K562 (cell line): ENCODE results near the gene PDE4A. TPM values are rescaled to one million over a fixed set of nuclear protein-coding genes. Genes with fewer than 3 reads are reported as not detected.
A peak's percentile ranks its signal among the peaks of the same experiment; 100 is the strongest.

Experiments
- ATAC-seq: fragments of 200-7000 bp; cut with Tn5 transposase; 3 replicates; pipeline ENCODE4 v1.9.1; 2020; ENCODE audit warnings: moderate library complexity
- BruUV-seq: library from RNA; stranded (reverse); fragments of 400-500 nt; replicated peaks from 2 replicates; lab custom pipeline; 2021; lab: Mats Ljungman, UMichigan
- CTCF ChIA-PET: fragments of 300-600 bp; formaldehyde crosslinking; extraction: SDS; loops from one replicate; lab custom pipeline; 2021; ENCODE audit warnings: low intra/inter-chr PET ratio; lab: Yijun Ruan, JAX
- POLR2A ChIA-PET: fragments of 300-600, 350-650 bp; sonication (Branson Sonifier 250); formaldehyde crosslinking; extraction: SDS; loops from one replicate; lab custom pipeline; 2021; ENCODE audit warnings: antibody characterized with exemption, inconsistent platforms; lab: Yijun Ruan, JAX
- DNase-seq, 4 experiments: peaks; one replicate each; pipeline versions ENCODE4 v3.0.0 to v3.0.0-alpha.2; 2011 to 2018; ENCODE audit warnings: low spot score in 3 of 4, mixed read lengths in 3 of 4; ENCODE audit errors: extremely low read depth in 1 of 4
- FAIRE-seq: peaks from 2 replicates; lab custom pipeline; 2011; peaks lifted over from hg19 to GRCh38; lab: Jason Lieb, UNC
- H2AFZ ChIP-seq: 2 replicates; pipeline ENCODE4 v1.6.0; 2011; ENCODE audit warnings: low read depth, low read length, control low read depth, inconsistent platforms
- H3K27ac ChIP-seq: fragments of 200-600 bp; 3 replicates; pipeline ENCODE4 v1.8.0; 2011; ENCODE audit warnings: low read depth, mild to moderate bottlenecking, control low read depth, inconsistent platforms, low read length, moderate library complexity, mixed read lengths; ENCODE audit errors: extremely low read depth
- H3K27me3 ChIP-seq, 2 experiments: fragments of 300-600 bp in 1 of 2; 2 replicates in 1 of 2; 3 replicates in 1 of 2; pipeline versions ENCODE4 v1.6.0 to v1.8.0; 2011; ENCODE audit warnings: inconsistent platforms in 2 of 2, low read length in 2 of 2, mild to moderate bottlenecking in 1 of 2, mixed read lengths in 1 of 2, moderate library complexity in 1 of 2; ENCODE audit not compliant: control insufficient read depth in 2 of 2, insufficient read depth in 2 of 2
- H3K36me3 ChIP-seq: fragments of 300-600 bp; 3 replicates; pipeline ENCODE4 v1.8.0; 2011; ENCODE audit warnings: mild to moderate bottlenecking, low read length, inconsistent platforms; ENCODE audit not compliant: control insufficient read depth, insufficient read depth
- H3K4me1 ChIP-seq, 2 experiments: fragments of 200-600 bp in 1 of 2; replicated peaks in 1 of 2; 2 replicates in 1 of 2; 3 replicates in 1 of 2; pipeline versions ENCODE4 v1.5.1 to v1.8.0; 2011; ENCODE audit warnings: inconsistent platforms in 2 of 2, low read length in 2 of 2, mild to moderate bottlenecking in 1 of 2, mixed read lengths in 1 of 2, moderate library complexity in 1 of 2; ENCODE audit not compliant: control insufficient read depth in 2 of 2, insufficient read depth in 2 of 2
- H3K4me2 ChIP-seq: 2 replicates; pipeline ENCODE4 v1.6.1; 2011; ENCODE audit warnings: low read length, control low read depth, inconsistent platforms, mixed read lengths; ENCODE audit not compliant: insufficient read depth
- H3K4me3 ChIP-seq: fragments of 200-600 bp; sonication (generic), shearing (Covaris generic); 2 replicates; pipeline ENCODE4 v1.5.1; 2016; ENCODE audit warnings: control low read depth, inconsistent platforms
- H3K79me2 ChIP-seq: fragments of 200-600 bp; 3 replicates; pipeline ENCODE4 v1.8.0; 2011; ENCODE audit warnings: low read length, inconsistent platforms; ENCODE audit not compliant: control insufficient read depth, insufficient read depth
- H3K9ac ChIP-seq, 2 experiments: 2 replicates each; pipeline versions ENCODE4 v1.6.0 to v1.6.1; 2011; ENCODE audit warnings: low read depth in 2 of 2, low read length in 2 of 2, control low read depth in 1 of 2, inconsistent platforms in 1 of 2, mild to moderate bottlenecking in 1 of 2, mixed read lengths in 1 of 2; ENCODE audit not compliant: insufficient read depth in 1 of 2
- H3K9me1 ChIP-seq: one replicate; pipeline ENCODE4 v1.6.0; 2011; ENCODE audit warnings: inconsistent platforms, mild to moderate bottlenecking, low read length, moderate library complexity; ENCODE audit not compliant: control insufficient read depth, insufficient read depth
- H3K9me3 ChIP-seq: replicated peaks from 2 replicates; pipeline ENCODE4 v1.5.1; 2011; ENCODE audit warnings: low read depth, low read length, inconsistent platforms; ENCODE audit not compliant: control insufficient read depth, insufficient read depth
- H4K20me1 ChIP-seq: replicated peaks from 2 replicates; pipeline ENCODE4 v1.6.1; 2011; ENCODE audit warnings: low read length, inconsistent platforms, mixed read lengths; ENCODE audit not compliant: control insufficient read depth, insufficient read depth
- CBFA2T2 ChIP-seq: fragments of 450-650 bp; conservative IDR thresholded peaks from 2 replicates; pipeline ENCODE4 v1.6.1; 2017; ENCODE audit warnings: mild to moderate bottlenecking
- EWSR1 ChIP-seq: fragments of 450-650 bp; IDR thresholded peaks from 2 replicates; pipeline ENCODE4 v1.6.1; 2018; ENCODE audit warnings: borderline replicate concordance, mild to moderate bottlenecking, low read depth, moderate library complexity; ENCODE audit not compliant: partially characterized antibody
- MLLT1 ChIP-seq, 2 experiments: fragments of 450-650 bp; IDR thresholded peaks; 2 replicates each; pipeline ENCODE4 v1.6.1; 2016
- NFE2 ChIP-seq: IDR thresholded peaks from 2 replicates; pipeline ENCODE4 v1.6.1; 2014; ENCODE audit warnings: antibody characterized with exemption, low read depth
- TAF15 ChIP-seq: fragments of 200-400 bp; formaldehyde crosslinking; IDR thresholded peaks from 2 replicates; pipeline ENCODE4 v1.6.1; 2017; ENCODE audit warnings: mild to moderate bottlenecking, low read depth, low read length, moderate library complexity
- WGBS: fragments of 100-300 bp; shearing (Covaris generic); methylation state at CpG from one replicate; pipeline ENCODE4 v1.1.6; 2016; ENCODE audit warnings: low coverage, mixed read lengths; ENCODE audit not compliant: insufficient coverage; ENCODE audit errors: missing lambda C conversion rate; 5-methylcytosine and 5-hydroxymethylcytosine counted together
- in situ Hi-C: fragments of 300-500 bp; cut with MboI; formaldehyde crosslinking; loops from 4 replicates; pipeline ENCODE4 v1.15.0; 2018; ENCODE audit warnings: inconsistent platforms, mixed read lengths
- intact Hi-C: fragments of 100-400 bp; cut with micrococcal nuclease; formaldehyde crosslinking; loops from 2 replicates; pipeline ENCODE4 v1.14.2; 2022
- polyA plus RNA-seq, 8 experiments: library from polyadenylated mRNA; depleted of rRNA in 4 of 8; stranded (reverse) in 5 of 8; unstranded in 3 of 8; fragments of >200 nt; fragmentation: Nextera tagmentation in 2 of 8; fragmentation: Illumina TruSeq in 1 of 8; extraction: Ambion mirVana in 2 of 8; extraction: Trizol in 1 of 8; gene quantifications; 2 replicates each; pipeline versions ENCODE4 v1.2.1 to v1.2.3, GENCODE V29; 2011 to 2014; ENCODE audit warnings: inconsistent platforms in 1 of 8, missing spikeins in 1 of 8
- total RNA-seq, 7 experiments: library from RNA; depleted of rRNA in 6 of 7; stranded (reverse); fragments of >200 nt in 6 of 7; fragmentation: Illumina TruSeq in 2 of 7; extraction: Trizol in 2 of 7; gene quantifications; 2 replicates each; pipeline versions ENCODE4 v1.2.1 to v1.2.3, GENCODE V29; 2011 to 2021; ENCODE audit warnings: low replicate concordance in 1 of 7

PDE4A gene
- total and polyA plus RNA-seq, 9 of the 15 experiments (the other 6 are each of a cell fraction or from before 2014, with no cell fraction given), result 0.66 to 26.9 (median 4.6) TPM

GRCh38 chr19:10516671-10517286 lies 96.4 kb downstream of the PDE4A start:
- no peaks in the 10 kb centered on the region for H3K9me1 ChIP-seq
- in situ Hi-C loops, result no loop called here
- no peaks in the 10 kb centered on the region for H3K36me3 ChIP-seq
- no peak for DNase-seq
- no peak overlapping the region for H3K27ac ChIP-seq
- peak overlapping the region; percentile 30 for H3K4me3 ChIP-seq
- no peaks in the 10 kb centered on the region; the same call in 1 of the 2 replicates for H4K20me1 ChIP-seq
- H2AFZ ChIP-seq, result peak overlapping the region; percentile 69; the same call in 1 of the 2 replicates
- H3K4me2 ChIP-seq, result peak overlapping the region; percentile 49
- whole genome bisulfite sequencing, result 64% methylated on average over 10 of the region's 10 CpGs
- H3K9ac ChIP-seq, result peak overlapping the region in 1 of 2 experiments; percentile 86; a peak in 2 of 4 replicates
- no peak for ATAC-seq
- H3K79me2 ChIP-seq, result no peaks in the 10 kb centered on the region
- BruUV-seq, result no TSS peak
- no peak for FAIRE-seq
- intact Hi-C loops, result no loop called here
- no peak for TF ChIP-seq EWSR1
- TF ChIP-seq CBFA2T2, result no peak
- no peak for TF ChIP-seq MLLT1 (IDR thresholded peaks at IDR 0.05)
- TF ChIP-seq TAF15, result no peak
- no peak for TF ChIP-seq NFE2
- peaks cover 0 to 16% of the 10 kb centered on the region in 2 experiments; a peak in 4 of 5 replicates for H3K27me3 ChIP-seq
- H3K4me1 ChIP-seq, result peaks cover 19 to 48% of the 10 kb centered on the region in 2 experiments; a peak in 4 of 5 replicates
- no peaks in the 10 kb centered on the region for H3K9me3 ChIP-seq
- ChIA-PET CTCF (no interaction called here), POLR2A (interaction anchor here (0.6 to 1.3 kb wide), 7 partner anchors 11 to 128 kb away, joined by 3 to 5 read pairs (median 3); no protein-coding TSS in a partner anchor)
